ENCODE results near the gene MAGEA1. TPM values are rescaled to one million over a fixed set of nuclear protein-coding genes. Genes with fewer than 3 reads are reported as not detected.

Gene MAGEA1
- total RNA-seq, 1 experiment from 2014 or later = 14.1 TPM

Other genes with a start within 250 kb of the MAGEA1 start
- gene PNMA5, start 185.2 kb upstream of the MAGEA1 start, total RNA-seq (2014; rRNA removed; shearing (Covaris generic)) = not detected in 2 replicates
- 0.03 and 0.07 TPM in 2 replicates for gene PNMA3, start 122.8 kb upstream of the MAGEA1 start, total RNA-seq (2014; rRNA removed; shearing (Covaris generic))
- gene PNMA6A, start 106.8 kb upstream of the MAGEA1 start, total RNA-seq (2014; rRNA removed; shearing (Covaris generic)) = 0.26 TPM in 1 of 2 replicates, not detected in the other
- gene PNMA6F, start 142.5 kb downstream of the MAGEA1 start, total RNA-seq (2014; rRNA removed; shearing (Covaris generic)) = not detected in 2 replicates
- 5.0 and 7.1 TPM in 2 replicates for gene ZNF275, start 154.9 kb downstream of the MAGEA1 start, total RNA-seq (2014; rRNA removed; shearing (Covaris generic))
- gene PNMA6E, start 222.1 kb downstream of the MAGEA1 start, total RNA-seq (2014; rRNA removed; shearing (Covaris generic)) = 0.03 TPM in 1 of 2 replicates, not detected in the other
- gene ZFP92, start 232.2 kb downstream of the MAGEA1 start, total RNA-seq (2014; rRNA removed; shearing (Covaris generic)) = 0.08 and 0.10 TPM in 2 replicates

Data from HT1080 (cell line).